CD1c-positive myeloid dendritic cell (primary cell): ENCODE measurements around the gene FOXF2.

Experiments
- DNase-seq: peaks from one replicate; pipeline ENCODE4 v3.0.0-alpha.2; 2016; ENCODE audit errors: extremely low spot score

Gene FOXF2

GRCh38 chr6:1390946-1391799 lies 1.8 kb downstream of the FOXF2 start:
- no peak for DNase-seq

GRCh38 chr6:1391800-1392309 lies 2.5 kb downstream of the FOXF2 start:
- no peak for DNase-seq

GRCh38 chr6:1392813-1393640 lies 3.7 kb downstream of the FOXF2 start:
- DNase-seq: no peak

- no peak for DNase-seq
Measured at GRCh38 chr6:1393641-1394283, 4.4 kb downstream of the FOXF2 start.

DNA sequence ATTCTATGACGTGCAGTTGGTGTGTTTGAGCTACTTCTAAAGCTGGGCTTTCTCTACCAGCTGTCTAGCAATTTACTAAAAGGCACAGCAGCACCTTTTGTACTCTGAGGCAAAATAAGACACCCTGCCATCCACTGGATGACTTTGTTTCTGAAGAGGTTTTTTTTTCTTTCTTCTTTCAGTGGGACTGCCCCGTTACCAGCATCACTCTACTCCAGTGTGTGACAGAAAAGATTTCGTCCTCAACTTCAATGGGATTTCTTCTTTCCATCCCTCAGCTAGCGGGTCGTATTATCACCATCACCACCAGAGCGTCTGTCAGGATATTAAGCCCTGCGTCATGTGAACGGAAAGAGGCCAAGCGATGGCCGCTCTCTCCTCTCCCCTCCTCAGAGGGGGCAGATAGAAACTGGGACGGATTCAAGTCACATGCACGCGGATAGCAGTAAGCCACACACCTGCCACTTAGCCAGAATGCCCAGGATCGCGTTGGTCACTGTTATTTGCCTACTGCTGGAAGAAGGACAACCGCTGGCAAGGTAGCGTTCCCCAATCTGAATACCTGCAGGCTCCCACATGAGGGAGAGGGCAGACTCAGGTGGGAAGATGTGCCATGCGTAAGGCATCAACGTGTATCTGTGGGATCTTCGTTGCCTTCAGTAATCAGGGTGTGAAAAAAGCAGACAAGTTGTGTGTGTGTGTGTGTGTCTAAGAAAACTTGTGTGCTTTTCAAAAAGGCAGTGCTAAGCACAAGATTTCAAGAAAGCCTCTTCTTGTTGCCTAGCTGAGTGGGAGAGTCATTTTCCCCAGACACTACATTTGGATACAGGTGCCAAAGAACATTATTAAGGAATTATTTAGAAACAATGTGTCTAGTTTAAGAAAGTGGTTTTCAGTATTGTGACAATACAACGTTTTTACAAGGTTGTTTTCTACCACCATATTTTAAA lies 5.4 kb downstream of the FOXF2 start:
- no peak for DNase-seq

DNA sequence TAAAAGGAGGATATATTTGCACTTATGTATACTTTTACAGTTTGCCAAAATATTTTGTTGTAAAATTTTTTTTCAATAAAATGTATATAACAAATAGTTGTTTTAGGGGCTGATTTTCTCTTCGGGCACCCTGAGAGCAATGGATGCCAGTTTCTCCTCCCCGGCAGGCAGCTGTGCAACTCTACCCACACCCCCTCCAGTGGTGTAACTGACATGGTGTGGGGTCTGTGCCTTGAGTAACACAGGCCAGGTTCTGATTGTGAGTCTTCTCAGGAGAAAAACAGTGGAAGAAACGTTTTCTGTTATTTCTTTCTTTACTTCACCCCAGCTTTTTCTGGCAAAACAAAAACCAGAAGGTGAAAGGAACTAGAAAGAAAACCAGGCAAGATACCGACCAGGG lies 6.1 kb downstream of the FOXF2 start:
- no peak for DNase-seq

GRCh38 chr6:1395941-1396908 lies 6.8 kb downstream of the FOXF2 start:
- DNase-seq: no peak

- DNase-seq: peak; percentile 81
Measured at GRCh38 chr6:1396952-1397868, 7.8 kb downstream of the FOXF2 start.

GRCh38 chr6:1399085-1399780 lies 9.9 kb downstream of the FOXF2 start:
- no peak for DNase-seq

DNA sequence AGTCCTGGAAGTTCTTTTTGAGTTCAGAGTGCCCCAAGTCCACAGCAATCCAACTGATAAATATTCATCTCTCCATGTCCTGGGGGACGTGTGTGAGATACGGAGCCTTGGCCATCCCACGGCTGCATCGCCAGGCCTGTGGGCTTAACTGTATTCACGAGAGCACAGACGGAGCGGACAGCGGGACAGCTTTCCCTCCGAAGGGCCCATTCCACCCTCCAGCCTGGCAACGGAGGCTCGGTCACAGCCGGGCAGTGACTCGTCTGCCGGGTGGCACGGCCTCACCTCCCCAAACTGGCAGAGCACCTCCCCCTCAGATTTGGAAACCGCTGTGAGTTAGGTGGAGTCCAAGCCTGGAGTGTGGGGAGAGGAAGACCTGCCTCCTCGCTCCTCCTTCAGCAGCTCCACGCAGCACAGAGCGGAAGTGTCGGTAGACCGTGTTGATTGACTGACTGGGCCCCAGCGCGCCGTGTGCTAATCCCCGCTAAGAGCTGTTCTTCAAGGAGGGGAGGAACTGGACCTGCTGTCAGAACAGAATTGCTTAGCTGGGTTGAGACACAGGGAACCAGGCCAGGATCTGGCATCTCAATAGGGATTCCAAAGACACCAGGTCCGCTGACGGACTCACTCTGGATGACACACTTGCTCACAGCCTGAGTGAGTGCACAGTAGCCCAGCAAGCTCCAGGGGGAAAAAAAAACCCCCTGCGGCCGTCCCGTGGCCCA lies 10.9 kb downstream of the FOXF2 start:
- no peak for DNase-seq

GRCh38 chr6:1402369-1402768 lies 13.0 kb downstream of the FOXF2 start:
- no peak for DNase-seq

DNA sequence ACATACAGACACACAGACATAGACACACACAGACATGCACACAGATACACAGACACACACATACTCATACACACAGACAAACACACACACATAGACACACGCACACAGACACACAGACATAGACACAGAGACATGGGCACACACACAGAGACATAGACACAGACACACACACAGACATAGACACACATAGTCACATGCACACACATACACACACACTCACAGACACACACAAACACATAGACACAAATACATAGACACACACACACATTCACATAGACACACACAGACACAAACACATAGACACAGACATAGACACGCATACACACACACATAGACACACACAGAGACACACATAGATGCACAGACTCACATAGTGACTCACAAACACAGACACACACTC lies 13.5 kb downstream of the FOXF2 start:
- no peak for DNase-seq

DNA sequence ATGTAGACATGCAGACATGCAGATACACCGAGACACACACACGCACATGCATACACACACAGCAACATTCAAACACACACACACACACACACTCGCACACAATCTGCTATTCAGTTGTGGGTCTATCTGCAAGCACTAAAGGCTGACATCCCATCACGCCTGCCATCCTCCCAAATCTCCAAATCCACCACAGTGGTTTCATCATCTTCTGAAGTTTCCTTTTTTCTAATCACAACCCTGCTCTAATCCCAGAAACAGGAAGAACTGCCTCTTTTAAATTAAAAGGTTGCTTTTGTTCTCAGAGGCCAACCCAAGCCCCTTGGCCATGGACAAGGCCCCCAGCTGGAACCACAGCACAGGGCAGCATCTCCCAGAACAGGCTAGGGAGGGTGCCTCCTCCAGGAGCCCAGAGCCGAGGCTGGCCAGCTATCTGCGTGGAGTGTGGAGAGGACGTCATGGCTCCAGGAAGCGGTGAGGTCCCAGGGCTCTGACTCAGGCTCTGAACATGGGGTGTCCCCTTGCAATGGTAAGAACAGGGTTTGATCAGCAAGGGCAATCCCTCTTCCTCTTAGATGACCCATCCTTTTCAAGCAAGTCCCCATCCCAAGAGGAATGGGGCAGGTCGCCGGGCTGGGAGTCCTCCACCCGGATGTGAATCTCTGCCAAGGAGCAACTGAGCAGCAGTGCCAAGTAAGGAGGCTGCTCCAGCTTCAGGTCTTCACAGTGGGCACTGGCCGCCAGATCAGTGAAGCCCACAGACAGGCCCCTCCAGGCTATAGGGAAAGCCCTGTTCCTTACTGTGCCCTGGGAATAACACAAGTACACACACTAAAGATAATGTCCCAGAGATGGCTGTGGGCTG lies 14.7 kb downstream of the FOXF2 start:
- peak; percentile 20 for DNase-seq

GRCh38 chr6:1404713-1405098 lies 15.3 kb downstream of the FOXF2 start:
- DNase-seq: no peak

DNA sequence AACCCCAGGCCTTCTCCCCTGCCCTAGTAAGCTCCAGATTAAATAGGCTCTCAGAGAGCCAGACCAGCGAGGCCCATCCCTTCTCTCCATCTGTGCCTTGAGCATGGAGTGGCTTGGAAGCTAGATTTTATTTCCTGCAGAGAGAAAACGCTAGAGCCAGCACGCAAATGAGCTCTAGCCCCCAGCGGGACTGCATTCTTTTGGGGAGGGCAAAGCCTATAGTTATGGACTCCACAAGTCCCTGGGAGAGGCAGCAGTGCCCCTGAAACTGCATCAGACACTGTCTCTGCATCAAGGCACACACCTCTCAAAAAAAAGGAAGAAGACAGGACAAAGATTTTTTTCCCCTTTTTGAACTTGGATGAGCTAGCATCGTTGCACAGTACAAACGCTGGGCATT lies 15.8 kb downstream of the FOXF2 start:
- DNase-seq: no peak

DNA sequence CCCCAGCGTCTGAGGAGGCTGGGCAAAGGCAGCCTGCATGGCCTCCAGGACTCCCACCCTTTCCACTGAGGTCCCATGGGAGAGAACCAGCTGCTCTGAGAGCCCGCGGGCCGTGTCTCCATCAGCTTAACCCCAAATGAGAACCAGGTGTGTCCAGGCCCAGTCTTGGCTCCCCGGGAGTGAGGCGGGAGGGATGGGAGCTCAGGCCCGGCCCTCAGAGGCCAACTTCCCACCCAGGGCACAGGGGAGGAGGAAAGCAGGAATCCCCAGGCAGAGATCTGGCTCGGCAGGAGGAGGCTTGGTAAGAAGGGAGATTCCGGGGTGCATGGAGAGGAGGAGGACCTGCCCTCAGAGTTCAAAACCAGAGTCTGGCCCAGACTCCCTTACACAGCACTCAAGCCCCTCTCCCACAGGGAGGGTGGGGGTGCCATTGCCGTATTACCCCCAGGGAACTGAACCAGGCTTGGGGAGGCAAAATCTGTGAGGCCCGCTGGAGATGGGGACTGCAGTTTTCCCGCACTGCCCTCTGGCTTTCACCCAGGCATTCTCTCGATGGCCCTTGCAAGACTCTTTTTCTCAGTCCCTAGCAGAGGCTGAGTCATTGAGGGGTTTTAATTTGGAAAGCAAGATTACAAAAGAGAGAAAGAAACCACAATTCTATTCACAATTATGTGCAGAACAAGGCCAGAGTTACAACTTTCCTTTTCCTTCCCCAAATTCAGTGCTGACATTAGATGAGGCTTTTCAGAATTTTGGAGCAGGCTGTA lies 17.1 kb downstream of the FOXF2 start:
- DNase-seq: no peak
